ENCODE data around the gene PON1.

PON1 gene

DNA sequence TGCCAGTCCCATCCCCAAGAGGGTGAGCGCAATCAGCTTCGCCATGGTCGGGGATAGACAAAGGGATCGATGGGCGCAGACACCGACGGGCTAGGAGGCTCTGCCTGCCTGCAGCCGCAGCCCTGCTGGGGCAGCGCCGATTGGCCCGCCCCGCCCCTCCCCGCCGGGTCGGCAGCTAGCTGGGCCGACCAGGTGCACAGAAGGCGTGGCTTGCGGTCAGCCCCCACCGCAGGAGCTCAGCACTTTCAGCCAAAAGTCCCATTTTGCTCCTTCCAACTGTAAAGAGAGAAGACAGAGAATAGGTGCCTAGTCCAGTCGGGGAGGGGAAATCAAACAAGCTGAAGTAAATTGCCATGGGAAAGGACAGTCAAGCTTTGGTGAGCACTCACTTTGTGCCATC lies at the start of gene PON1:
TSS of gene PON1 (minus strand) at position 102 of the 400 bp plus-strand sequence. CDS start at position 45, 57 bp downstream.
- DNase-seq: no peak

DNA sequence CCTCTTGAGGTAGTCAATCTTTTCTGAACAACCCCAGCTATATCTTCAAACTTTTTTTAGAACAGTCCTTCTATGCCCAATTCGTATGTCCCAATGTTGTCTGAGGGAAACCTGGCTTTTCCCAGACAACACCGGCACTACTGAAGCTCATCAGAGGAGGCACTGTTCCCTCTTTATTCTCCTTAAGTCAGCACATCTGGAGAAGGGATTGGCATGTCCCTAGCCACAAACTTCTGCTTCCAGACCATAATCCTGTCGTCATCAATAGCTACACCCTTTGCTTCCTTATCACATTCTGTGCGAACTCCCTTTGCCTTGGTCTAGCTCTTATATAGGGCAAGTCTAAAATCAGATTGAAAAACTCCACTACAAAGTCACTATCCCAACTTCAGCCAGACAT lies 49.0 kb upstream of the PON1 start:
- no peak for DNase-seq

DNA sequence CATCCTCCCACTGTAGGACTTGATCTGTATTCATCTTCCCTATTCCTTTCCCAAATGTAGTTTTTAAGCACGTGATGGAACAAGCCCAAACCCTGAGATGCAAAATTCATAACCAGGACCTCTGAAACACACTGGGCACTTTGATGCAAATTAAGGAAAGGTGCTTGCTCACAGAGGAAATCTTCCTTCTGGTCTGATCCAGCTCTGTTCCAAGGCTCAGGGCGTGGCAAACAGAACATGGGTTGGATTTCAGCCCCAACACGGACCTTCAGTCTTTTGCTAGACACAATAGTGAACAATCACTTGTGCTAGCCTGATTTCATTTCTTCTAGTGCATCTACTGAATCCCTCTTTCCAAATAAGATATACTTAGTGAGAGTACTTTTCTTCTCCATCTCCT lies 43.9 kb upstream of the PON1 start:
- DNase-seq: no peak

DNA sequence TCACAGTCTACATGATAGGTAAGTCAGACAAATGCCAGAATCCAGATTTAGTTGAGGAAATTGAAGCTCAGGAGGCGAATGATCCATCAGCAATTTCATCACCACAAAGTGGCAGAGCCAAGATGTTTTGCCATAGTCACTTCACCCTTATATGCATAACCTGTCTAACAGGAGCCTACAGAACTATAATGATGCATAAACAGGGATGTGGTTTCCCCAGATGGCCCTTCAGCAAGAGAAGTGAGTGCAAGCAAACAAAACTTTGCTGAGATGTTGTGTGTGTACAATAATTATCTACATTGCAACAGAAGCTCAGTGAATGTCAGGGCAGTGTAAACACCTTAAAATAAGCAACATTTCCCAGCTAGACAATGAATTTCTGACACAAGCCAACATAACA lies 43.3 kb upstream of the PON1 start:
- DNase-seq: no peak

DNA sequence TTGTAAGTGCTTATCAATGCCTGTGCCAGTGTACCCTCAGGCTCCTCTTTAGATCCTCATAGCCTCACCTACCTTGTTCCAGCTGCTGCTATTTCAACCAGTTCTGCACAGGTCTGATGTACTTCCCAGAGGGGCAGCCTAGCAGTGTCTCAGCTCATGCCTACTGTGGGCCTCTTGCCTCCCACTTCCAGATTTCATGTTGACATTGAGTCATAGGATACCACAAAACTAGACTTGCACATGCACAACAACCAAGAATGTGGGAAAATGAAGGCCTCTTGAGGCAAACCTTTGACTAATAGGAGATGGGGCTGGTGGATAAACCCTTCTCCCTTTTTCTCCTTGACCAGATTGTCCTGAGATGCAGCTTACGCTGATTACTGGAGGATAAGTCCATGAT lies 40.8 kb upstream of the PON1 start:
- DNase-seq: no peak

DNA sequence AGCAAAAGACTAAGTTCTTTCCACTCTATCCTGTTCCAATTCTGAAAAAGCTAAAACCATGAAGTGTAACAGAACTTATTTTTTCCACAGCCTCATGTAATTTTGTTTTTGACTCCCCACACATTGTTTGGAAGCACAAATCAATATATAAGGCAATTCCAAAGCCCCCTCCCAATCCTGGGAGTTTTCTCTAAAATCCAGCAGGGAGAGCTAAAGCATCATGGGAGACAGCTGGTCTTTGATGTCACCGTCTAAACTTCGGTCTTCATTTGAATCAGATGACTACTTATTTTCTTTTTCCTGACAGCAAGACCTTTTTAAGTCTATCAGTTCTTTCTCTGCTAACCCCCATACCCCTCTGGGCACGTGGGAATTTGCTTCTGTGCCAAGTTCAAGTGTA lies 33.3 kb upstream of the PON1 start:
- no peak for DNase-seq

DNA sequence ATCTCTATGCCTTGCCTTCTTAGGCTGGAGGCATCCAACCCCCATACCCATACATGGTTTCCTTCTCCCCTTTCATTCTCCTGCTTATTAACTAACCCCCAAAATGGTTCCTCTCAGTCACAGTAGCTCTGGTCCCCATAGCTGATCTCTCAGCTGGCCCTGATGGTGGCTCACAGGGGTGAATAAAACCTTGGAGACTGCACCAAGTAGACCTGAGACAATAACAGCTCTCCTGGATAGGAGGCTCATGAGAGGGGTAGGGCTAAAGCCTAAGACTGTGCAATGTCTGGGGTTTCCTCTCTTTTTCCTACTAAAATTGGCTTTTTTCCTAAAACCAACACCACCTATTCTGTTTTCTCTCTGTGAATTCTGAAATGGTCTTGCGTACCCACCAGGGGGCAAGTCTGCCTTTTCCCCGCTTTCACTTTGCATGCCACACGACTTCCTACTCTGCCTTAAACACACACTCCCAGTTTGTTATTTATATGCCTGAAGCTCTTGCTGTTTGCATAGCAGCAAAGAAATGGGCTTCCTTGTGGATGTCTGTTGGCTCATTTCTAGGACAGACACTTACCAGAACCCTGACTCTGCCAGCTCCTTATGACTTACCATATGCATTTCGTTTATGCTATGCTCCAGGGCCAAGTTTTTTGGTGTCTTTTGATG lies 18.4 kb upstream of the PON1 start:
- no peak for DNase-seq

DNA sequence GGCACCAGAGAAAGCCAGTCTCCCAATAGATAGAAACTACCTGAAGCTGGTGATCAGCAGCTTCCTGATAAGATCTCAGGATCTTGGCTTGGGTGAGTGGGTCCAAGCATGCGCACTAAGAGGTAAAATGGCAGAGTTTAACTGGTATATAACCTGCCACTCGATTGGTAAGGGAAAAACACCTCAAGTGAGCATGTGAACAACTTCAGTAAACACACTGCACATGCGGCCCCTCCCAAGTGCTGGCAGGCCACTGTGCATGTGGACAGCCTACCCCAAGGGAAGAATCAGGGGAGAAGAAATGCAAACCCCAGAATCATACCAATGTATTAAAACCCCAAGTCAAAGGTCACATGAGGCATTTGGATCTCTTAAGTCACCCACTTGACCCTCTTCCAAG lies 17.7 kb upstream of the PON1 start:
- no peak for DNase-seq

DNA sequence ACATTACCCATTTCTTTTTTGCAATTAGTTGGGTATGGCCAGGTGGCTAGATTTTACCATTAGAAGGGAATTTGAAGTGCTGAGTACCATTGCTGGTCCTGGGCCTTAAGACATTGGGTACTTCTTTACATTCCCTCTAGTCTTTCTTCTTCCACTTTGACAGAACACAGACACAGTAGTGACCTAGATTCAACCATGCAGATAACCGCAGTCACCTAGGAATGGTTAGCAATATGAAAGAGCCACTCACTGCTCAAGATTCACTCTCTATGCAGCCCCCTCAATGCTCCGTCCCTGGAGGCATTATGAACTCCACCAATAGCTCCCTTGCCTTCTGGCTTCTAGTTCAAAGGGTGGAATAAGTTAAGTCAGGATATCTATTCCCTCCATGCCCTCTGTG lies 16.2 kb upstream of the PON1 start:
- no peak for DNase-seq

DNA sequence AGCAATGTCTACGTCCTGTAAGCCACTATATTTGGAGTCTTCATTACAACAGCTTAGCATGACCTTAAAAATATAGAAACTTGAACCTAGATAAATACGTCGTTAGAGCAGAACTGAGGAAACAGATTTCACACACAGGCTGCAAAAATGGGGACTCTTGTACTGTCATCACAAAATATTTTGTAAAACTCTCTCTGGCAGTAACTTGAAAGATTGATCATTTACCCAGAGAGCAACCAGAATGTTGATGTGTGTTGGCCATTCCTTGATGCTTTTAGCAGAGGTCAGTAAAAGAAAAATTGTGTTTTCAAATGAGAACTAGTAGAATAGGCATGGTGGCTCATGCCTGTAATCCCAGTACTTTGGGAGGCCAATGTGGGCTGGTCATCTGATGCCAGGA lies 14.5 kb upstream of the PON1 start:
- no peak for DNase-seq

DNA sequence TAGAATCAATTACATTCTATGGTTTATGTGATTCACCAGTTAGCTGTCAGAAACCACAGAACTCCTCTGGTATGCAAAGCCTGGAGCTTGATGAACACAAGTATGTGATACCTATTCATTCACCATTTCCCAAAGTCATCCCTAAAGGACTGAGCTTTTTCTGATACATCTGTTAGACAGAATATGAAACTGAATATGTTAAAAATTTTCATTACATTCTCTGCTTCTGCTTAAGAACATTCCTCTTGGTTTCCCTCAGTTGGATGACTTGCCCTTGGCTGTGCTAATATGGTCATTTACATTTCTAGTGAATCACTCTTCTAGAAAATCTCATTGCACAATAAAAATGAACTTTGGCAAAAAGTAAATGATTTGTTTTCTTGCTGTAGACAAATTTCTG lies 10.8 kb upstream of the PON1 start:
- no peak for DNase-seq

DNA sequence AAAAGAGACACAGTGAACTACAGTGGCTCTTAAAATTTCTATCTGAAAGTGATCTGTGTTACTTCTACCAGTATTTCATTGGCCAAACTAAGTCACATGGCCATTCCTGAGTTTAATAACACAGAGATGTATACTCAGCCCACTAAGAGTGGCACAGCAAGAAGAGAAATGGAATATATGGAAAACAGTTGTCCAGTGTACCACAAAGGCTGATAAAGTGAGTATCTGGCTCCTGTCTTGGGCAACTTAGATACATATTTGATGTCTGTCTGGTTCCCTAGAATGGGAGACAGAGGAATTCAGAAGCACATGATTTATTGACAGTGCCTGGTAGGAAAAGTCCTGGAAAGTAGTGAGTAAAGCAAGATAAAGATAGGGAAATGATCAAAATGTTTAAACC lies 10.1 kb upstream of the PON1 start:
- DNase-seq: no peak

DNA sequence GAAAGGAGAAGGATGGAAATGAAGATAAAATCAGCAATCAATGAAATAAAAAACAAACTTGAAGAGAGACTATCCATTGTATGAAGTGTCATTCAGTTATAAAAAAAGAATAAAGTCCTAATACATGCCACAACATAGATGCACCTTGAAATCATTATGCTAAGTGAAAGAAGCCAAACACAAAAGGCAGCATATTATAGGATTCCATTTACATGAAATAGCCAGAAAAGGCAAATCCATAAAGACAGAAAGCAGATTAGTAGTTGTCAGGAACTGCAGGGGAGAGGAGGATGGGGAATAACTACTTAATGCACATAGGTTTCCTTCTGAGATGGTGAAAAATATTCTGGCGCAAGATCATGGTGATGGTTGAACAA lies 6.6 kb upstream of the PON1 start:
- no peak for DNase-seq

DNA sequence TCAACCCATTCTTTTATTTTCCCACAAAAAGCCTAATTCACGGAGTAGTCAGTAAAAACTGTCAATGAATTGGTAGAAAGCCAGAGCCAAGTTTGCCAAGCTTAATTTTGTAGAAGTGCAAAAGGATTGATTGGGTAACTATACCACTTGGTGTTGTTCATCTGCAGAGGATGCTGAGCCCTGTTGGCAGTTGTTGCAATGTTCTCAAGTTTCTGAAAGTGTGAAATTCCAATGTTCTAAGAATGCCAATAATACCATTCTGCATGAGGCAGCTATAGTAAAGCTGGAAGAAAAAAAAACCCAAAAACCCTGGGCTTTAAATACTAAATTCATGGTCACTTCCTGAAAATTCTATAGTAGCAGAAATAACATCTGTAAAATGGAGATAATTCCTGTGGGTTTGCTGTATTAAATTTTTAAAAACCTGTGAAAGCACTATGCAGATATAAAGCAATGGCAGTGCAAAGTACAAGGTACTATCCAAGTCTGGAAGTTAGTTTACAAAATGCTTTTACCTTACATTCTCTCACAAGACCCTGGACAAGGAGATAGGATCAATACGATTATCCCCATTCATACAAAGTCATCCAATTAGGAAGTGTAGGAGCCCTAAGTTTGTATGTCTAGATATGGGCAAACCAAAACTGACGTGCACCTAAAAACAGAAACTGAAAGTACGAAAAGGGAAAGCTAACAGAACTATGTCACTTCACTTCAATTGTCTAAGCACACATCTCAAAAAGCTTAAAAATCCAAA lies 6.0 kb upstream of the PON1 start:
- DNase-seq: no peak

DNA sequence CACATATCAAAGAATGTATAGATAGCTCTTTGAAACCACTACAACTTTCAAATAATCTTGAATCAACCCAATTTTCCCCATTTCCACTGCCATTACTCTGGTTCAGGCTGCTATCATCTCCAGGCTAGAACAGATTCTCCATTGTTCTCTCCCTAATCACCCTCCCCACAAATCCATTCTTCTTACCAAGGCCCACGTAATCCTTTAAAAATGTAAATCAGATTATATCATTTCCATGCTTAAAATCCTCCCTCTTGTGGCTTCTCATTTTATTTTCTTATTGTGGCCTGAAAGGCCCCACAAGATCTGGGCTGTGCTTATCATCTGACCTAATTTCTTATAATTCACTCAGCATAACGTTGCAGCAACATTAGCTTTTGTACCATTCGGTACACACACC lies 3.0 kb upstream of the PON1 start:
- no peak for DNase-seq

DNA sequence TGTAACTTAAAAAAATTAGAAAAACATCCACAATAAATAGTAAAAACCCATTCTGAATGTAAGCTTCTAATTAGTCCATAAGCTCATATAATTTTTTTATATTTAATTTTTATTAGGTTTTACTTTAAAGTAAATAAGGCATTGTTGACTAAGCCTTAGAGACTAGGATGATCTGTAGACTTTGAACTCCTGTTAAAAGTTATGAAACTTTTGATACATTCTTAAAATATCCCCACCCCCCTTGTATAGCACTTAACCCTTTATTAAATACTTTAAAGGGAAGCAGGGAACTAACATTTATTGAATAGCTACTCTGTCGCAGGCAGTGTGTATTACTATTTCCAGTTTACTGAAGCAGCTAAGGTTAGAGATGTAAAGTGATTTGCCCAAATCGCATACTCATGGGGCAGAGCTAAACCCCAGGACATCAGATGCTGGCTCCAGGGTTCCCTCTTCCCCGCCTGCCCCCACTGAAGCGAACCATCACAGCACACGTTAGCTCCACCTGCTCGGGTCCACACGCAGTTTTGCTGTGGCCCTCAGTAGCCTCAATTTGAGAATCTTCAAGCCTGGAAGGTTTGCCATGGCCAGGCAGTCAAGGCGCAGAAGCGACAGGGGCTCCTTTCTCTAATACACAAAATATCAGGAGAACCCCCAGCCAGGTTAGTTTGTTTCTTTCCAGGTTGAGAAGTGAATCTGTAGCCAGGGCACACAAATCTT lies 762 bp downstream of the PON1 start:
- no peak for DNase-seq

DNA sequence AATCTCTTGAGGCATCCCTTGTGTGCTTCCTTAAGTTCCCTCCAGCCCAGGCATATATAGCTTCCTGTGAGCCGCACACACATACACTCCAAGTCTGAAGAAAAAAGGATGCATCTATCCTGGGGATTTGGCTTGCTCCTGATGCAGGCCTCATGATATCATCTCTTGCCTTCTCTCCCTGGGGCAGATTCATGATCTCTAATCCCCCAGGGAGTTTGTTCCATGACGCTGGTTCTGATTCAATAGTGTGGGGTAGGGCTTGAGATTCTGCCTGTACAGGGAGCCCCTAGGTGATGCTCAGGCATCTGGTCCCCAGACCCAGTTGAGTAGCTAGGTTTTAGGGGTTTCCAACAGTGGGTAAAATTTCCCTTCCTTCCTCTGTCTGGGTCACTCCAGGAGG lies 1.5 kb downstream of the PON1 start:
- no peak for DNase-seq

DNA sequence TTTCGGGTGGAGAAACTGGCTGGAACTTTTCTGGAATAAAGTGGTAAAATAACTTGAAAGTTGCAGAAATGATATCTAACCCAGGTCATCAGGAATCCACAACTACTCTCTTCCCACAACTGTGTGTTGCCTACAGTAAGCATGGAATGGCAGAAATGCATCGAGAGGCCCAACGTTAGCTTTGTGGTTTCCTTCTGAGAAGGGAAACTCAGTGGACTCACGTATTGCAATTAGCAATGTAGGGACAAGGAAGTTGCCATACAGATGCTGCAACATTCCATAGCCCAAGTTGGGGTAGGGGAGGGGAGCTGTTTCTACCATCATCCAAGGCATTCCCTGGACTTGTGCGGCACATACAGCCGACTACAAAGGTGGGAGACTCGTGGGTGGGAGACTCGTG lies 1.9 kb downstream of the PON1 start:
- no peak for DNase-seq

DNA sequence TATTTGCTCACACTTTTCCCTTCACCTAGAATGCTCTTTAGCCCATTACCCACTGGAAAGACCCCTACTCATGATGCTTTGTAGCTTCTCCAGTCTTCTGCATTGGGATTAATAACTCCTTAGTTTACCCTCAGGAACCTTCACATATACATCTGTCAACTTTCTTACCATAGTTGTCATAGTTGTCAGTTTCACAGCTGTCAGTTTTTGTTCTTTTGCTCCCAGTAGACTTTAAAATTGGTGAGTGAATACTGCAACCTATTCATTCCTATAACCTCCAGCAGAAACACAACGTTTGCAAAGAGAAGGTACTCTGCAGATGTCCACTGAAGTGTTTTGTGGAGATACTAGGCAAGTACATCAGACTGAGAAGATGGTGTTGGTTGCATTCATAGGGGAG lies 2.6 kb downstream of the PON1 start:
- DNase-seq: no peak

DNA sequence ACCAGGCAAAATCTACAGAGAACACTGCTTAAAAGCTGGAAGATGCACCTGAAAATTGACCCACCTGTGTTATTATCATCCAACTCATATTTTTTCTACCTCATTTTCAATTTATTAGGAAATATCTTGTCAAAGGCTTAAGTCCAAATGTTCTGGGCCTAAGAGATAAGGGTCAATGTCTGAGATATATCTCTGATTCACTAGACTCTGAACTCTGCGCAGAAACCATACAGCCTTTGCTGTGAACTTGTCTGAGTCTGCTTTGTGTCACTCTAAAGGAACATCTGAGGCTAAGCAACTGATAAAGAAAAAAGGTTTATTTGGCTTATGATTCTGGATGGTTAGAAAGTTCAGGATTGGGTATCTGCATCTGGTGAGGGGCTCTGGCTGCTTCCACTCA lies 3.7 kb downstream of the PON1 start:
- no peak for DNase-seq

DNA sequence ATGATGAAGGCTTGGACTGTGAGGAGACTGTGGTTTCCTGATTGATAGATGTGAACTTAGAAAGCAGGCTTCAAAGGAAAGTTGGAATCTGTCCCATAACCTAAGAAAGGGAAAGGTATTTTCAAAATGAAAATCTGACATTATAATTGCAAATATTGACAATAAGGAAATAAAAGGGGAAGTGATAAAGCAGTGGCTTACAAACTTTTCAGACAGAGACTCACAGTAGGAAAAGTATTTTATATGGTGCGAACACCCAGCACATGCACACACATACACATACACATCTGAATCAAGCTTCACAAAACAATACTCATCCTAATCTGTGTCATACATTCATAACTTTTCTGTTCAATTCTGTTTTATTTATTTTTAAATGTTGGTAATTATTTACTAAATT lies 4.8 kb downstream of the PON1 start:
- no peak for DNase-seq

DNA sequence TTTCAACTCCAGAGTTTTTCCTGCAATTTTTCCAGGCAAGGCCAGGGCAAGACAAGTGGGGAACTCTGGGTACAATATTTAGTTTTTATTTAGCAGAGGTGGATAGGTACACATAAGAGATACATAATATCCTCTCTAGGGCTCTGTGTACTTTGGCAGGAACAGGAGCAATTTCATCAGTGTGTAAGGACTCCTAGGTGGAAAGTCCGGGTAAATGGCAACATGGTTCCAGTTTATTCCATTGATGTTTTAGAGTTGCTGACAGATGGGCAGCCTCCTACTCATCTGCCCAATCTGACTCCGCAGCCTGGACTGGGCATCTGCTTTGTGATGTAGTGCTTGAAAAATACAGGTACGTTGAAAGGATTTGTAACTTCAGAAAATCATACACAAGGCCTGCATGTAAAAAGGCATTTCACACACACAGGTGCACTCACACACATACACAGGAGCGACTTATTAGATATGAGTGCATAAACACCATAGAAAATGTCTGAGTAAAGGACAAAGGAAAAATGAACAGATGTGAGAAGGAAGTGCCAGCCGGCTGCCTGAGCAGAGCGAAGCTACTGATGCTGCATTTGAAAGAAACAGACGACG lies 5.7 kb downstream of the PON1 start:
- DNase-seq: peak; percentile 70

DNA sequence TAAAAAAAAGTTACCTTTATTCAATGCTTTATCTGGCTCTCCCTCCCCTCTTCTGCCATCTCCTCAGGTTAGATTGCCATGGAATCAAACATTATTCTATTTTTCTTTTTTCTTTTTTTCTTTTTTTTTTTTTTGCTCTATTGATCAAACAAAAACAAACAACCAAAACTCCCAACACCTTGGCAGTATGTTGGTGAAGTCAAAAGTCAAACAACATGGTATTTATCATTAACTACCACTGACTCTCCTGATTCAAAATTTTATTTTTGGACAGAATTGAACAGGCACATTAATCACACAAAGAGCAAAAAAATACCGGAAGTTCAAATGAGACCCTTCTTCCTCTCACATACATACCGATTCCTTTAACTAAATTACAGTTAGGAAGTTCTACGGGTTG lies 6.4 kb downstream of the PON1 start:
- DNase-seq: no peak

DNA sequence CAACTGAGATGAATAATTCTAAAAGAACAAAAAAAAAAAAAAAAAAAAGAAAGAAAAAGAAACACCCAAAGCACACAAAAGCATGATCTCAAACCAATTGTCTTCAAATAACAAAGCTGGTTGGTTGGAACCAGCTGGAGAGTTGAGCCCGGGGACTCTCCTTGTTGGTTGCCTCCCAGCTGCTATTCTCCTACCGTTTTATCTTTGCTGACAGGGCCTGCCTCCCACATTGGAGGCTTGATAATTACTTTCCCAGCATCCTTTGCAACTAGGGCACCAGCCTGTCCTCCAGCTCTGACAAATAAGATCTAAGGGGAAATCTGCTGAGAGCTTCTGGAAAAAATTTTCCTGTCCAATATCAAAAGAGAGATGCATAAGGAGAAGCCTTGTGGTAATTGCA lies 6.8 kb downstream of the PON1 start:
- no peak for DNase-seq
